HL-60/S4 treated with retinoic acid at 250 ng/mL for 4 days and 3 days (cell line): ENCODE measurements around the gene SCNN1G.
"Not testable (repeated sequence)": the region's sequence is repeated elsewhere in the genome, so short reads cannot be mapped to it uniquely, and the experiment has no call there.

Experiments used
- in situ Hi-C: fragments of 300-500 bp; cut with MboI; formaldehyde crosslinking; loops from 2 replicates; pipeline ENCODE4 v1.7.0; 2022; ENCODE audit warnings: low sequenced_read_pairs

SCNN1G gene

DNA sequence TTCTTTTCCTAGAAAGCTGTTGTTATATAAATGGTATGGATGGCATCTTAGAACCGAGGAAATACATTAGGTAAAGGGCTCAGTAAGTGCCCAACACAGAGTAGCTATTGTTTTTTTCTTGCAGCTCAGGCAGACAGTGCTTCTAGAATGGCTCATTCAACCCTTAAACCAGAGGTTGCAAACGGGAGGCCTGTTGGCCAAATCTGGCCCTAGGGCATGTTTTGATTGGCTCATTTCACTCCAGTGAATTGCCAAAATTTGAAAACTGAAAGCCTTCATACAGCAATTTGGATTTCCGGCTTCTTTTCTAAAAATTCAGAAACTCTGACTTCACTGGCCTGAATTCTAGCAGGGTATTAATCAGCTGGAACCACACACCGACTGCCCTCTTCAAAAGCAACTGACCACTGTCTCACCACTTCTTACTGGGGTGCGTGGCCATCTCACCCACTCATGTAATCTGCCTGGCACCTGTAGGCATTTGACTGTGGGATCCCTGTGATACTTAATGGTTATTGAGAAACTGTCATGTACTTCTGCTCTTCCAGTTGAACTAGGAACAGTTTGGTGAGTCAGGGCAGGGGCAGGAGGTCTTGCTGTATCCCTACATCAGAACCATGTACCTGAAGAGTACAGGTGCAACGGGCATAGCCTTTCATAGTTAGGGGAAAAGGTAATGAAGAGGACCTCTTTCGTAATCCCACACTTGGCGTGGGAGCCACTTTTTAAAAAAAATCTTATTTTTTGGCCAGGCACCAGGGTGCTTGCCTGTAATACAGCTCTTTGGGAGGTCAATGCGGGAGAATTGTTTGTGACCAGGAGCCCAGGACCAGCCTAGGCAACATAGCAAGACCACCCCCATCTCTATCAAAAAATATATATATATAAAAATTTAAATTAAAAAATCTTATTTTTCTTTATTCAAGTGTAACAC lies 66.0 kb downstream of the SCNN1G start:
- in situ Hi-C loops = no loop called here

DNA sequence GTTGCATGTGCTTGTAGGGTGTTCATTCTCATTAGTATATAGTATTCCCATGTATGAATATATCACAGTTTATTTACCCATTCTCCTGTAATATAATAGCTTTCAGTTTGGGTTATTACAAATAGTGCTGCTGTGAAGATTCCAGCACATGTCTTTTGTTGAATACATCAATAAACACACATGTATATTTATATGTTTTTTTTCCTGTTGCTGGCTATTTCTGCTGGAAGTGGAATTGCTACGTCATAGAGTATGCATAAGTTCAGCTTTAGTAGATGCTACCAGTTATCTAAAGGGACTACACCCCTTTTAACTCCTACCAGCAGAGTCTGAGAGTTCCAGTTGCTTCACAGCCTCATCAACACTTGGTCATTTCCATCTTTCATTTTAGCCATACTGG lies 67.3 kb downstream of the SCNN1G start:
- in situ Hi-C loops = no loop called here

DNA sequence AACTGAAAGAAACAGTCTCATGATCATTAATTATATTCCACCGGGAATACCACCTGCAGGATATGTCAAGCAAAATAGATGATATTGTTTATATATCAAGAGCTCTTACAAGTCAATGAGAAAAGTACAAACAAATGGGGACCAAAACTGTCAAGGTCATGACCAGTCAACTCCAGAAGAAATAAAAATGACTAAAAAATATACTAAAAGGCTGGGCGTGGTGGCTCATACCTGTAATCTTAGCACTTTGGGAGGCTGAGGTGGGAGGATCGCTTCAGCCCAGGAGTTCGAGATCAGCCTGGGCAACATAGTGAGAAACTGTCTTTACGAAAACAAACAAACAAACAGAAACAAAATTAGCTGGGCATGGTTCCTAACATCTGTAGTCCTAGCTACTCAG lies 69.8 kb downstream of the SCNN1G start:
- in situ Hi-C loops = no loop called here

DNA sequence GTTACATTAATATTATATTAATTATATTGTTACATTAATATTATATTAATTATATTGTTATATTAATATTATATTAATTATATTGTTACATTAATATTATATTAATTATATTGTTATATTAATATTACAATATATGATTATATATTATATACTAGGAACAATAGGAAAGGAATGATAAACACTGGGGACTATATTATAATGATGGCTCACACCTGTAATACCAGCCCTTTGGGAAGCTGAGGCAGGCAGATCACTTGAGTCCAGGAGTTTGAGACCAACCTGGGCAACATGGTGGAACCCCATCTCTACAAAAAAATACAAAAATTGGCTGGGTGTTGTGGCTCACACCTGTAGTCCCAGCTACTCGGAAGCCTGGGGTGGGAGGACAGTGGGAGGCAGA lies 71.1 kb downstream of the SCNN1G start:
- in situ Hi-C loops = not testable (repeated sequence)

DNA sequence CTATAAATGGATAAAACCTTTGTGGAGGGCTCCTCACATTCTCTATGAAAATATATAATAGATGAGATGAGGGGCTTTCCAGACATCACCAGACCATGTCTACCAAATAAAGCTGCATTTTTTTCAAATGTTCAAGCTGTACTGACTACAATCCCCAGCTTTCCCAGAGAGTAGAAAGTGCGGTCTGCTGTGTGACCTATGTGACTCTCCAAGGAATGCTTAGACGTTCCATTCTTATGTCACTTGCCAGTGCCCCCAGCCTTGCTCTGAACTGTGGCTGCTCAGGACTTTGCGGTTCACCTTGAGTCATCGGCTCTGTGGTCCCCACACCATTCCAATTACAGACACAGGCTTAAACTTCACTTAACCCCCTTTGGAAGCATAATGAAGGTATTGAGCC lies 71.8 kb downstream of the SCNN1G start:
- in situ Hi-C loops = no loop called here

DNA sequence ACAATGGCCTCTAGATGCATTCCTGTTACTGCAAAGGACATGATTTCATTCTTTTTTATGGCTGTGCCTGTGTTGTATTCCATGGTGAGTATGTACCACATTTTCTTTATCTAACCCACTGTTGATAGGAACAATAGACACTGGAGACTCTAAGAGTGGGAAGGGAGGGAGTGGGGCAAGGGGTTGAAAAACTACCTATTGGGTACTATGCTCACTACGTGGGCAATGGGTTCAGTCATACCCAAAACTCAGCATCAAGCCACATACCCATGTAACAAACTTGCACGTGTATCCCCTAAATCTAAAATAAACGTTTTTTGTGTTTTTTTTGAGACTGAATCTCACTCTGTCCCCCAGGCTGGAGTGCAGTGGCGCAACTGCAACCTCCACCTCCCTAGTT lies 72.5 kb downstream of the SCNN1G start:
- in situ Hi-C loops = no loop called here

DNA sequence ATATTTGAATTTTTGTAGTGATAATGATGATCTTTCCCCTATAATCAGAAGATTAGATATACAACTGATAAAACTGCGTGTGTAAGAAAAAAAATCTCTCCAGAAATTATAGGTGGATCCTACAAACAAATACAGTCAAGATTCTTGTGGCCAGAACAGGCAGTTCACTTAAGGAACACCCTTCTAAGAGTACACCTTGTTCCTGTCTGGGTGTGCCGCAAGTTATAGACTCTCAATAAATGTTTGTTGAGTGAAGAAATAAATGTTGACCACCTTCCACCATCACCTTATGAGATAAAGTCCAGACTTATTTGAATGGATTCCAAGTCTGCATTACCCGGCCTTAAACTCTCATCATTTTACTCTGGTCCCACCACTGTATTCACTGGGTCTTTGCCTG lies 73.9 kb downstream of the SCNN1G start:
- in situ Hi-C loops = no loop called here

DNA sequence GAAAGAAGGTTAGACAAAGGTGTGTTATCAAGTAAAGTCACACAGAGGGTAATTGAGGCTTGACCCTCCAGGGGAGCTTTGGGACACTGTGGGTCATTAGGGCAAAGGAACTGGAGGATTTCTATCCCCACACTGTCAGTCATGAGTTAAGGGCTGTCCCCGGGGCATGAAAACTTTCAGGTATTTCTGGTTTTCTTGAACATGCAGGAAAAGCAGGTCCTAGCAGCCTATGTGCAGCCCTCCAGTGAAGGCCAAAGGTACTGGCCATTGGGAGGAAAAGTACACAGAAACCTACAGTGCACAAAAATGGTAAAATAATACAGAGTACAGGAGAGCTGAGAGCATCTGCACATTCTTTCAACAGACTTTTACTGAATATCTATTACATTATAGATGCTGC lies 75.1 kb downstream of the SCNN1G start:
- in situ Hi-C loops = no loop called here

DNA sequence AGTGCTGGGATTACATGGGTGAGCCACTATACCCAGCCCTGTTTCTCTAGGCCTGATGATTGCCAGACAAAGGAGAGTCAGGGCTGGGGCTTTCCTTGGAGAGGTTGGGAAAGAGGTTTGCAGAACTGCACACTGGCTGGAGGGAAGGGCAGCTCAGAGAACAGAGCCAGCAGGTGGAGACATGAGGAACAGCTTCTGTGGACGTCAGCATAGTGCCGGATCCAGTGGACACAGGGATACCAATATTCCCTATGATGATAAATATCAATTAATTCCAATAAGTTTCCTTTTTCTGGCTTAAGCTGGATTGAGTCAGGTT lies 76.3 kb downstream of the SCNN1G start:
- in situ Hi-C loops = no loop called here
